ENCODE measurements around the gene ACO2.
A peak's percentile ranks its signal among the peaks of the same experiment; 100 is the strongest.

Gene ACO2

DNA sequence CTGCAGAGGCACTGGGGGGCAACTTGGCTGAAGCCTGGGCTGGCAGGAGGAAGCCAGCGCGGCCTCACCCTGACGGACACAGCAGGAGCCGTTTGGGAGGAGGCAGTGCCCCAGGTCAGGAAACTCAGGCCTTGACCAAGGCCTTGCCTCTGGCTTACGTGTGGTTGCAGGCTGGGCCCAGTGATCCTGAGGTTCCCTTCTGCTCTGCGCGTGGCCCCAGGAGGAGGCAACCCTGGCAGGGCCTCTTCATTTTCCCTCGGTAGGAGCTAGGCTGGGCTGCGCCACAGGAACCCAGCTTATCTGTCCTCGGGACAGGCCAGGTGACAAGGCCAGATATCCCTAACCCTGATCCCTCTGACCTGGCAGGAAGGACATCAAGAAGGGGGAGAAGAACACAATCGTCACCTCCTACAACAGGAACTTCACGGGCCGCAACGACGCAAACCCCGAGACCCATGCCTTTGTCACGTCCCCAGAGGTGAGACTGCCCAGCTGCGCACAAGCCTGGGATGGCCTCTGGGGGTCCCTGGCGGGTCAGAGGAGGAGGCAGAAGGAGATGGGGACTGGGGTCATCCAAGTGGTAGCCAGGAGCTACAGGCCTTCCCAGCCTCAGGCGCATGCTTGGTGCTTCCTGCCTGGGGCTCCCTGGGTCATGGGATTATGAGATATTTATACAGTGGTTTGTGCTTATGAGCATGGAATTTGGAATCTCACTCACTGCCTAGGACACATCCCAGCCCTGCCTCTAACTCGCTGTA is 54.7 kb downstream of the ACO2 start:
- DNase-seq (ENCODE audit: low spot score), result no peak

DNA sequence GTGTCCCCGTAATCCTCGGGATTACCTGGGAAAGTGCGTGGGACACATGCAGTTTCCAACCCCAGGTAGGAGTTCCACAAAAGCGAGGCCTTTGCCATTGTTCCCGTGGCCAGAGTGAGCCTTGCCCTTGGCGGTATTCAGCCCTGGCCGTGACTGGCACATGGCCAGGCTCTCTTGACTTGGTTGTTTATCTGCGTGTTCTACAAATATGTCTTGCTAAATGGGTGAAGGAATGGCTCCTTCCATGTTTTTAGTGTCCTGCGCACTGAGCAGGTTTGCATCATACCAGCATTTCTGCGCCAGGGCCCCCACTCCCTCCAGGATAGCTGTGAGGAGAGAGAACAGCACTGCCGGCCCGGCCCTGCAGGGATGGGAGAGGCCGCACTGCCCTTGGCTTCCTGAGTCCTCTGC is 55.3 kb downstream of the ACO2 start:
- DNase-seq (ENCODE audit: low spot score), result no peak

DNA sequence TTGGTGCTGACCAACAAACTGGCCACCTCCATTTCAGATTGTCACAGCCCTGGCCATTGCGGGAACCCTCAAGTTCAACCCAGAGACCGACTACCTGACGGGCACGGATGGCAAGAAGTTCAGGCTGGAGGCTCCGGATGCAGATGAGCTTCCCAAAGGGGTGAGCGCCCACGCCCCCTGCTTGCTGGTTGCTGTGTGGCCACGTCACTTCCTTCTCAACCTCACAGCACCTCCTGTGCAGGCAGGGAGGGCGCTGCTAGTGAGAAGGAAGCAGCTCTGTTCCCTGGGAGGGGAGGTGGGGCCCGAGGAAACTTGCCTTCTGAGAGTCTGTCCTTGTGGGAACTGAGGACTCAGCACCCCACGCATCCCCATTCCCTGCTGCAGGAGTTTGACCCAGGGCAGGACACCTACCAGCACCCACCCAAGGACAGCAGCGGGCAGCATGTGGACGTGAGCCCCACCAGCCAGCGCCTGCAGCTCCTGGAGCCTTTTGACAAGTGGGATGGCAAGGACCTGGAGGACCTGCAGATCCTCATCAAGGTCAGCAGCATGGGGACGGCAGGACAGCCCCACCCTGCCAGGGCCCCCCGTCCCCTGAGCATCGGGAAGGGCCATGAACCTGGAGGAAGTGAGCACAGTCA is 56.0 kb downstream of the ACO2 start:
- no peak for DNase-seq (ENCODE audit: low spot score)

DNA sequence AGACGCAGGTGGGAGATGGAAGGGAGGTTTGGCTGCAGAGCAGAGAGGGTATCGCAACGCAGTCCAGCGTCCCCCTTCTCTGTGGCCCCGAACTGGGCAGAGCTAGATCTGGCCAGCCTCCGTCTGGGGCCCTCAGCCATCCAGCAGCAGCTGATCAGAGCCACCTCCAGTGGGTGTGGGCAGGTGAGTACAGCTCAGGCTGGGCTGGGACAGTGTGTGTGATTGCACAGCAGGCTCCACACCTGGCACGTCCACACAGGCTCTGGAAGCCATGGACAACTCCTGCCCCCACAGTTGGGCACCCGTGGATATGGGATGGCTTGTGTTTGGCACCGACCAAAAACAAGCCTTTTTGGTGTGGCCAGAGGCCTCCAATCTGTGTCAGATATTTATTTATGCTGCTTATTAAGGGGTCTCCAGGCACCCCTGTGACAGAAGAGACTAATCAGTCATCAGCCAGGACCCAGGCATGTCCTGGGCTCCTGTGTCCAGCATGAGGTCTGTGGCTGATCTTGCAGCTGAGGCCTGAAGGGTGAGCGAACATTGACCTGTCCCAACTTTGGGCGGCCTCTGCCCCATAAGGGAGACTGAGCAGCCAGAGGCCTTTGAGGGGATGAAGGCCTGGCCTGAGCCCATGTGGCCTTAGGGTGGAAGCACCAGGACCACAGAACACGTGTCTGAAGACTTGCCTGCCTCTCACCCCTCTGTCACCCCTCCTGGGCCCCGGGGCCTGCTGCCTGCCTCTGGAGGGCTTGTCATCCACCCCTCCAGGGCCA is 56.7 kb downstream of the ACO2 start:
- DNase-seq (ENCODE audit: low spot score), result no peak

- DNase-seq (ENCODE audit: low spot score), result no peak
Observed at GRCh38 chr22:41526226-41526829, 57.4 kb downstream of the ACO2 start.

- no peak for DNase-seq (ENCODE audit: low spot score)
Observed at GRCh38 chr22:41526830-41527799, 58.2 kb downstream of the ACO2 start.

GRCh38 chr22:41528132-41528766 is 59.3 kb downstream of the ACO2 start:
- no peak for DNase-seq (ENCODE audit: low spot score)

- no peak for DNase-seq (ENCODE audit: low spot score)
Observed at GRCh38 chr22:41528938-41529561, 60.1 kb downstream of the ACO2 start.

GRCh38 chr22:41530890-41531714 is 62.2 kb downstream of the ACO2 start:
- DNase-seq (ENCODE audit: low spot score), result no peak

DNA sequence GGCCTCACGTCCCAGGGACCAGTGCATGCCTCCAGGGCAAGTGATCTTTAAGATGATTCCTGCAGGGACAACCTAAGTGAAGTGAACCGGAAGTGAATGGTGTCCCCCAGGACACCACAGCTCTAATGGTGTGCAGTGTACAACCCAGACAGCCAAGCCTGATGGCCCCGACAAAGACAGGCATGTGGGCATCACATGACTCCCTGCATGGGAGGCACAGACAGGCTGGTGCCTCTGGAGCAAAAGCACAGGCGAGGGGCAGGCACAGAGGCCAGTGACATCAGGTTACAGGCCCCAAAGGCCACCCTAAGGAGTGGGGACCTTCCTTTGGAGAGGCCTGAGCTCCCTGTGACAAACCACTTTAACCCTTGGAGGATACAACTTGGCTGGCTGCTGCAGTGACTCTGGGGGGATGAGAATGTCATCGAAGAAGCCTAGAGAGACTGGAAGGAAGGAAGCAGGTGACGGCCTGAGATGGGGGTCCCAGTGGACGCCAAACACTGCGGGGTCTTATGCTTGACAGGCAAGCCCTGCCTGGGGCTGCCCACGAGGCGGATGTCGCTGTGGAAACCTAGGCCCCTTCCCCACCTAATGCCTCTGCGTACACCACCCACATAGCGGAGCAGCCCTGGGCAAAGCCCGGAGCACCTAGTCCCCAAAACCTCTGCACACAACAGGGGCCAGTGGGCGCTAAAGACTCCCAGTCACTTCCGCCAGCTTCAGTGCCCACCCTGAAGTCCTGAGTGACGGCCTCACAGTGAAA is 63.0 kb downstream of the ACO2 start:
- no peak for DNase-seq (ENCODE audit: low spot score)

DNA sequence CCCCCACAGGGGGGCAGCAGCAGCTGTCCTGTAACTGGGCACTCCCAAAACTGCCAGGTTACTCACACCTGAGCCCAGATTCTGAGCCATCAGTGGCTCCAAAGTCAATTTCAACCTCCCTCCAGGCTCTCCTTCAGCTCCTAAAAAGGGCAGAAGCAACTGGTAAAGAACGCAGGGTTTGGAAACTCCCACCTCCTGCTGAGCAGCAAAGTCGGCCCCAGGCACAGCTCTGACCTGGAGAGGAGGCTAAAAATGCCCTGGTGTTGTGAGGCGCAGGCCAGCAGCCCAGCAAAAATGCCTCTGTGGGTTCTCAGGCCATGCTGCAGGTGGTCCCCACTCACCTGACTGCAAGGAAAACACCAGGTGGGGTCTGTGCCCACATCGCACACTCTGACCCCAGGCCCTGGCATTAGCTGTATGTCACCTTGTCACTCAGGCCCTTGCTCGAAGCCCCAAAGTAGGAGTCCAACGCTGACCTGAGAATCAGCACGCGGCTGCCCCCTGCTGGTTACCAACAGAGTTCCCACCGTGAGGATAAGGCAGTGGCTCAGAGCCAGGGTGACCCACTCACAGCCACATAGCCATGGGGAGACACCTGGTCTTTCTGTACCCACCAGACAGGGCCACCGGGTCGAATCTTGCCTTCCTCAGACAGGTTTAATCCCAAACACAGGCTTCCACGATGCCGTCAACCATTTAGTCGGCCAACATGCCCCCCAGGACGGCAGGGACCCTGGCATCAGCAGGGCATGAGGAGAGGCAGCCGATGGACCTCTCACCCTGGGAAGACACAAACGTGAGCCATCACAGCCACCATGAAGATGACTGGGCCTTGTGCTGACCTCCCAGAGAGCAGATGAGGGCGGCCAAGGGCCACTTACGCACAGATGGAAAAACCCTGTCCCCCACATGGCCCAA is 64.2 kb downstream of the ACO2 start:
- DNase-seq (ENCODE audit: low spot score), result peak; percentile 60

- DNase-seq (ENCODE audit: low spot score), result no peak
Observed at GRCh38 chr22:41534219-41534618, 65.3 kb downstream of the ACO2 start.

DNA sequence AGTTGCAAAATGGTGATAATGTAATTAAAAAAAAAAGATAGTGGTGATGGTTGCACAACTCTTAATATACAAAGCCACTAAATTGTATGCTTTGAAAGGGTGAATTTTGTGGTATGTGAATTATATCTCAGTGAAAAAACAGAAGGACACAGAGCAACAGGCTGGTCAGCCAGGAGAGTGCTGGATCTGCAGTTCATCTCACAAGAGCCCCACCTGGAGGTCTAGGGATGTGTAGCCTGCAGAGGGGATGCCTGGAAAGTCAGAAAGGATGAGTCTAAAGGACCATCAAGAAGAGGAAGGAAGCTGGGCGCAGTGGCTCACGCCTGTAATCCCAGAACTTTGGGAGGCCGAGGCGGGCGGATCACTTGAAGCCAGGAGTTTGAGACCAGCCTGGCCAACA is 66.3 kb downstream of the ACO2 start:
- no peak for DNase-seq (ENCODE audit: low spot score)

GRCh38 chr22:41537203-41537602 is 68.3 kb downstream of the ACO2 start:
- no peak for DNase-seq (ENCODE audit: low spot score)

GRCh38 chr22:41538583-41538982 is 69.7 kb downstream of the ACO2 start:
- no peak for DNase-seq (ENCODE audit: low spot score)

DNA sequence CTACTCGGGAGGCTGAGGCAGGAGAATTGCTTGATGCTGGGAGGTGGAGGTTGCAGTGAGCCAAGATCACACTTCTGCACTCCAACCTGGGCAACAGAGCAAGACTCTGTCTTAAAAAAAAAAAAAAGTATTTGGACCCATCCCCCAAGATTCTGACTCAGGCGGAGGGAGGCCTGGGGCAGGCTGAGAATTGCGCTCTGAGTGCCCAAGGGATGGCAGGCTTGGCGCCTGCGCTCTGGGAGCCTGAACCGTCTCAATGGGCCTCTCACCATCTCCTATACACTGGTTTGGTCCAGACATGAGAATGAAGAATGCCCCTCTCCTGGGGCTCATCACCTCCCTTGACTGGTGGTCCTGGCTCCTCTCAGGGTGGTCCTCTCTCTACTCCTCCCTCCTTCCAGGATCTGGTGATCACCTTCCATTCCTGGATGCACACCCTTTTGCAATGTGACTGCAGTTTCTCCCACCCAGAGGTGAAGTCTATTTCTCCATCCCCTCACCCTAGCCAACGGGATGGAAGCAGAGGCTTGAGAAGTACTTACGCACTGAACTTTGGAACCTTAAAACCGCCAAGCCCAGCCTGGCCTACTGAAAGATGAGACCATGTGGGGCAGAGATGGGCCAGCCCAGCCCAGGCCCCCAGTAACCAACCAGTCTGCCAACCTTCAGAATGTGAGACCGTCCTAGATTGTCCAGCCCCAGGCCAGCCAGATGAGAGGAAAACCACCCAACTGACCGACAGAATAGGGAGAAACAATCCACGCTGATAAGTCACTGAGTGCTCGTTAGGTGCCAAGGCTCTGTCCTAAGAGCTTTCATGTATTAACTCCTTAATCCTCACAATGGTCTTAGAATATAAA is 70.5 kb downstream of the ACO2 start:
- no peak for DNase-seq (ENCODE audit: low spot score)

Measured in SK-N-DZ (cell line).